A673 (cell line): ENCODE results near the gene GPC6. TPM values are rescaled to one million over a fixed set of nuclear protein-coding genes. Genes with fewer than 3 reads are reported as not detected.

Experiments
- BruUV-seq: library from RNA; stranded (reverse); fragments of 400-500 nt; replicated peaks from 2 replicates; lab custom pipeline; 2021; lab: Mats Ljungman, UMichigan
- CTCF ChIA-PET: fragments of 300-600 bp; sonication (Branson Sonifier 250); formaldehyde crosslinking; loops from one replicate; lab custom pipeline; 2022; ENCODE audit warnings: antibody characterized with exemption; lab: Charles Lee
- POLR2A ChIA-PET: fragments of 300-600 bp; sonication (Branson Sonifier 250); formaldehyde crosslinking; loops from one replicate; lab custom pipeline; 2022; ENCODE audit warnings: antibody characterized with exemption; ENCODE audit not compliant: low non-redundant PET; lab: Charles Lee
- DNase-seq: peaks from one replicate; pipeline ENCODE4 v3.0.0-alpha.2; 2015; ENCODE audit warnings: low spot score
- H3K27ac ChIP-seq: fragments of 200-600 bp; sonication (generic); 2 replicates; pipeline ENCODE4 v1.5.1; 2016; ENCODE audit warnings: mixed run types, low read depth, mild to moderate bottlenecking, mixed read lengths, antibody characterized with exemption, low read length; ENCODE audit not compliant: poor library complexity, severe bottlenecking
- H3K27me3 ChIP-seq: fragments of 200-600 bp; sonication (generic); replicated peaks from 2 replicates; pipeline ENCODE4 v1.6.1; 2017; ENCODE audit warnings: mixed run types, low read depth, mild to moderate bottlenecking, mixed read lengths, antibody characterized with exemption, low read length; ENCODE audit not compliant: insufficient read depth, poor library complexity
- H3K36me3 ChIP-seq: fragments of 200-600 bp; sonication (generic); 2 replicates; pipeline ENCODE4 v1.6.1; 2016; ENCODE audit warnings: mixed run types, mild to moderate bottlenecking, mixed read lengths, antibody characterized with exemption, low read length; ENCODE audit not compliant: insufficient read depth, poor library complexity, severe bottlenecking
- H3K4me1 ChIP-seq: fragments of 200-600 bp; sonication (generic); 2 replicates; pipeline ENCODE4 v1.6.1; 2017; ENCODE audit warnings: mixed run types, mild to moderate bottlenecking, mixed read lengths, antibody characterized with exemption, low read length; ENCODE audit not compliant: insufficient read depth, poor library complexity, severe bottlenecking
- H3K4me3 ChIP-seq: fragments of 200-600 bp; sonication (generic); 2 replicates; pipeline ENCODE4 v1.5.1; 2016; ENCODE audit warnings: low read depth, mixed run types, mild to moderate bottlenecking, mixed read lengths, low read length; ENCODE audit not compliant: poor library complexity, severe bottlenecking
- H3K9me3 ChIP-seq: fragments of 200-600 bp; sonication (generic); 2 replicates; pipeline ENCODE4 v1.6.1; 2016; ENCODE audit warnings: mixed run types, low read depth, mild to moderate bottlenecking, mixed read lengths, antibody characterized with exemption, low read length; ENCODE audit not compliant: poor library complexity, severe bottlenecking
- CTCF ChIP-seq: fragments of 300-800, 200-600 bp; sonication (generic); conservative IDR thresholded peaks from 2 replicates; pipeline ENCODE4 v1.5.1; 2017; ENCODE audit warnings: low read depth, mild to moderate bottlenecking, antibody characterized with exemption, low read length, moderate library complexity, mixed read lengths
- EZH2 ChIP-seq: fragments of 200-600 bp; sonication (generic); IDR thresholded peaks from 2 replicates; pipeline ENCODE4 v1.6.1; 2017; ENCODE audit warnings: borderline replicate concordance, low read depth, mild to moderate bottlenecking, mixed read lengths, antibody characterized with exemption, low read length; ENCODE audit not compliant: poor library complexity, severe bottlenecking
- intact Hi-C: fragments of 100-400 bp; cut with micrococcal nuclease; formaldehyde crosslinking; loops from one replicate; pipeline ENCODE4 v1.10.0; 2022; ENCODE audit not compliant: unreplicated experiment
- total RNA-seq: library from RNA; stranded (reverse); gene quantifications from 2 replicates; pipeline ENCODE4 v1.2.3, GENCODE V29; 2021

The GPC6 gene
- total RNA-seq, 1 experiment from 2014 or later = 23.3 TPM

GRCh38 chr13:94444826-94445225 is 1218.2 kb downstream of the GPC6 start:
- no peaks in the 10 kb centered on the region for H3K4me1 ChIP-seq
- intact Hi-C loops = no loop called here
- H3K27me3 ChIP-seq = no peaks in the 10 kb centered on the region
- H3K27ac ChIP-seq = no peak overlapping the region
- TF ChIP-seq EZH2 = no peak
- TF ChIP-seq CTCF = no peak
- no peaks in the 10 kb centered on the region for H3K9me3 ChIP-seq
- ChIA-PET POLR2A (no interaction called here), CTCF (no interaction called here)
- BruUV-seq = no TSS peak
- DNase-seq = no peak
- H3K4me3 ChIP-seq = no peak overlapping the region
- no peaks in the 10 kb centered on the region for H3K36me3 ChIP-seq

- ChIA-PET CTCF (no interaction called here), POLR2A (no interaction called here)
- Histone ChIP-seq H3K27me3 (no peaks in the 10 kb centered on the region), H3K4me1 (no peaks in the 10 kb centered on the region), H3K36me3 (no peaks in the 10 kb centered on the region), H3K27ac (no peak overlapping the region), H3K4me3 (no peak overlapping the region), H3K9me3 (no peaks in the 10 kb centered on the region)
- DNase-seq = no peak
- intact Hi-C loops = no loop called here
- TF ChIP-seq EZH2 = no peak
- TF ChIP-seq CTCF = no peak
- no TSS peak for BruUV-seq
Measured at GRCh38 chr13:94454334-94454733, 1227.7 kb downstream of the GPC6 start.

- no peak overlapping the region for H3K27ac ChIP-seq
- DNase-seq = no peak
- no peak overlapping the region for H3K4me3 ChIP-seq
- no TSS peak for BruUV-seq
- H3K9me3 ChIP-seq = no peaks in the 10 kb centered on the region
- no peaks in the 10 kb centered on the region for H3K4me1 ChIP-seq
- intact Hi-C loops = no loop called here
- no peaks in the 10 kb centered on the region for H3K27me3 ChIP-seq
- ChIA-PET POLR2A (no interaction called here), CTCF (no interaction called here)
- no peak for TF ChIP-seq CTCF
- no peak for TF ChIP-seq EZH2
- no peaks in the 10 kb centered on the region for H3K36me3 ChIP-seq
Measured at GRCh38 chr13:94454906-94455305, 1228.3 kb downstream of the GPC6 start.
